AG09309 (cell line): ENCODE results near the gene VAT1.
"Not testable (repeated sequence)": the region's sequence is repeated elsewhere in the genome, so short reads cannot be mapped to it uniquely, and the experiment has no call there.

Source experiments
- DNase-seq: peaks from one replicate; pipeline ENCODE4 v3.0.0-alpha.2; 2010; ENCODE audit warnings: low read depth
- H3K4me3 ChIP-seq: 2 replicates; pipeline ENCODE4 v1.5.1; 2011; ENCODE audit warnings: mild to moderate bottlenecking, low read depth, low read length, moderate library complexity; ENCODE audit not compliant: control insufficient read depth
- TF ChIP-seq, protein P1 (sequence below): IDR thresholded peaks from 2 replicates; pipeline ENCODE4 v1.5.1; 2011; ENCODE audit warnings: mild to moderate bottlenecking, low read depth, low read length, inconsistent platforms; ENCODE audit not compliant: insufficient read depth, control insufficient read depth; ENCODE audit errors: missing control alignments

Gene VAT1

DNA sequence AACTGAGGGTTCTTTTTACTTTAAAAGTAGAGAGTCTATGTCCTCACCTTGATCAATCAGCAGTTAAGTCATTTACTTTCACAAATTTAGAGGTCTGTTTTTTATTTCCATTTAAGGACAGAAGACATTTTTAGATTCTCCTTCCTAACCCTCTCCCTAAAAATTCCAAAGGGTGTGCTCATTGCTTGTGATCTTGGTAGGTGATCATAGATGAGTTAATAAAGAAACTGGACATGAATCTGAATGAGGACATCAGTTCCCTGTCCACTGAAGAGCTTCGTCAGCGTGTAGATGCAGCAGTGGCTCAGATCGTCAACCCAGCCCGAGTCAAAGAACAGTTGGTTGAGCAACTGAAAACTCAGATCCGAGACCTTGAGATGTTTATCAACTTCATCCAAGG, 33.0 kb downstream of the VAT1 start:
- no peak for DNase-seq
- TF ChIP-seq, protein P1, sequence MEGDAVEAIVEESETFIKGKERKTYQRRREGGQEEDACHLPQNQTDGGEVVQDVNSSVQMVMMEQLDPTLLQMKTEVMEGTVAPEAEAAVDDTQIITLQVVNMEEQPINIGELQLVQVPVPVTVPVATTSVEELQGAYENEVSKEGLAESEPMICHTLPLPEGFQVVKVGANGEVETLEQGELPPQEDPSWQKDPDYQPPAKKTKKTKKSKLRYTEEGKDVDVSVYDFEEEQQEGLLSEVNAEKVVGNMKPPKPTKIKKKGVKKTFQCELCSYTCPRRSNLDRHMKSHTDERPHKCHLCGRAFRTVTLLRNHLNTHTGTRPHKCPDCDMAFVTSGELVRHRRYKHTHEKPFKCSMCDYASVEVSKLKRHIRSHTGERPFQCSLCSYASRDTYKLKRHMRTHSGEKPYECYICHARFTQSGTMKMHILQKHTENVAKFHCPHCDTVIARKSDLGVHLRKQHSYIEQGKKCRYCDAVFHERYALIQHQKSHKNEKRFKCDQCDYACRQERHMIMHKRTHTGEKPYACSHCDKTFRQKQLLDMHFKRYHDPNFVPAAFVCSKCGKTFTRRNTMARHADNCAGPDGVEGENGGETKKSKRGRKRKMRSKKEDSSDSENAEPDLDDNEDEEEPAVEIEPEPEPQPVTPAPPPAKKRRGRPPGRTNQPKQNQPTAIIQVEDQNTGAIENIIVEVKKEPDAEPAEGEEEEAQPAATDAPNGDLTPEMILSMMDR, result no peak
- H3K4me3 ChIP-seq, result no peak overlapping the region

DNA sequence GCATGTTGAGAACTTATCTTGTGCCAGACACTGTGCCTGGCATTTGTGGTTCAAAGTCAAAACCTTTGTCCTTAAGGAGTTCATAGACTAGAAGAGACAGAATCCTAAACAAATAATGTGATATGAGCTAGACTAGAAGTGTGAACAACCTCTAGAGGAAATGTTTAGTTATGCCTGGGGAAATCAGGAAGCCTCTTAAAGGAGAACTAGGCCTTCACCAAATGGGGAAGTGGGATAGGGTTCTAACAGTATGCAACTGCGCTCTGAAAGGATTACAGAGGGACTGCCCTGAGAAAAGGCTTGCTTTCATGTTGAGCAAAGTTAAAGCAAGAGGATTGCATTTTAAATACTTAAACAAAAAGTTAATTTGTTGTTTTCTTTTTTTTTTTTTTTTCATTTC, 37.0 kb downstream of the VAT1 start:
- DNase-seq, result no peak
- H3K4me3 ChIP-seq, result no peak overlapping the region
- TF ChIP-seq, protein P1, result no peak

DNA sequence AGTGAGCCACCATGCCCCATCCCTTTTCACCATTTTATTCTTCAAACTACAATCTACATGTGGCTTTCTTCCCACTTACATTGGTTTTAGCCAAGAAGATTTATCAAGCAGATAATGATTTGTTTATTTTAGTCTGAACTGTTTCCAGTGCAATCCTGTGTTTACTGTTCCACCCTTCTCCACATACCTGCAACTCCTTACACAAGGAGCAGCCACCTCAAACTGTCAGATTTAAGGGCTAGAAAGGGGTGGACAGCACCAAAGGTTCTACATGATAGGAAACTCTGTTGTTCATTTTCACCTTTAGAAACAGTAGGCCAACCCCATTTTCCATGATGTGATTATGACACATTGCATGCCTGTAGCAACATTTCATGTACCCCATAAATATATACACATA, 39.9 kb downstream of the VAT1 start:
- no peak overlapping the region for H3K4me3 ChIP-seq
- TF ChIP-seq, protein P1, result no peak

DNA sequence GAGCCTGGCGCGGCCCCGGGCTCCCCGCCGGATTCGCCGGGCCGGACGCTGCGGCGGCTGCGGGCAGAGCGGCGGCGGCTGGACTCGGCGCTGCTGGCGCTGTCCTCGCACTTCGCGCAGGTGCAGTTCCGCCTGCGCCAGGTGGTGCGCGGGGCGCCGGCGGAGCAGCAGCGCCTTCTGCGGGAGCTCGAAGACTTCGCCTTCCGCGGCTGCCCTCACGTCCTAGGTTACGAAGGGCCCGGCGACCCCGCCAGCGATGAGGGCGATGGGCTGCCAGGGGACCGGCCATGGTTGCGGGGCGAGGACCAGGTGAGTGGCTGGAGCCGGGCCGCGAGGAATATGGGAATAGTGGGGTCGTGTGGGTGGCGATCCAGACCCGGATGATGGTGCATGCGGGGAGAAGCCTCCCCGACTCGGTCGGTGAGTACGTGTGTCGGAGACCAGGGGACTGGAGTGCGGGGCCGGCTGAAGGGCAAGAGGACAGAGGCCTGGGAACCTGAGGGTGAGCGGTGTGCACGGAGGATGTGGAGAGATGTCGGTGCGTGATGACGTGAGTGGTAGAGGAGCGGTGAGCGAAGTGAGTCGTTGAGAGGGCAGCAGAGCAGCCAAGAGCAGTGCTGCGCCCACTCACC, 41.3 kb downstream of the VAT1 start:
- peak overlapping the region; percentile 88 for H3K4me3 ChIP-seq
- TF ChIP-seq, protein P1, result no peak
- no peak for DNase-seq

More for the DNA sequence above, 39.9 kb downstream of the VAT1 start:
- no peak for DNase-seq

DNA sequence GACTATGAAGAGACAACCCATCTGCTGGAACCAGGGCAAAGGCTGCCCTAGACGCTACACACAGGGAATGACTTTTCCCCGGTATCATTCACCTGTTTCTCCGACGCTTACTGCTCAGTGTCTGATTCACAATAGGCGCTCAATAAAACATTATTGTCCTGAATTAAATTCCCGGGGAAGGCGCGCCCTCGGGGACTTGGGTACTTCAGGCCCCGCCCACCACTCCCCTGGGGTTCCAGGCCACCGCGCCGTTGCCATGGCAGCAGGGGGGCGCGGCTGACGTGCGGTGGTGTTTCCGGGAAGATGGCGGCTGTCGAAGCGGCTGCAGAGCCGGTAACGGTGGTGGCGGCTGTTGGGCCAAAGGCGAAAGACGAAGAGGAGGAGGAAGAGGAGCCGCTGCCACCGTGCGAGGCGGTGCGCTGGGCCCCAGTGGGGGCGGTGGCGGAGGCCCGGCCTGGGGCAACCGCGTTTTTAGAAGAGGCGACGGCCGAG, 41.9 kb downstream of the VAT1 start, which contains the start of gene RUNDC1:
TSS of gene RUNDC1 (plus strand) at position 292 of the 492 bp plus-strand sequence. CDS start at position 304, 12 bp downstream.
- TF ChIP-seq, protein P1, result no peak
- DNase-seq, result no peak
- peak within 1 kb of the TSS; percentile 88 for H3K4me3 ChIP-seq

DNA sequence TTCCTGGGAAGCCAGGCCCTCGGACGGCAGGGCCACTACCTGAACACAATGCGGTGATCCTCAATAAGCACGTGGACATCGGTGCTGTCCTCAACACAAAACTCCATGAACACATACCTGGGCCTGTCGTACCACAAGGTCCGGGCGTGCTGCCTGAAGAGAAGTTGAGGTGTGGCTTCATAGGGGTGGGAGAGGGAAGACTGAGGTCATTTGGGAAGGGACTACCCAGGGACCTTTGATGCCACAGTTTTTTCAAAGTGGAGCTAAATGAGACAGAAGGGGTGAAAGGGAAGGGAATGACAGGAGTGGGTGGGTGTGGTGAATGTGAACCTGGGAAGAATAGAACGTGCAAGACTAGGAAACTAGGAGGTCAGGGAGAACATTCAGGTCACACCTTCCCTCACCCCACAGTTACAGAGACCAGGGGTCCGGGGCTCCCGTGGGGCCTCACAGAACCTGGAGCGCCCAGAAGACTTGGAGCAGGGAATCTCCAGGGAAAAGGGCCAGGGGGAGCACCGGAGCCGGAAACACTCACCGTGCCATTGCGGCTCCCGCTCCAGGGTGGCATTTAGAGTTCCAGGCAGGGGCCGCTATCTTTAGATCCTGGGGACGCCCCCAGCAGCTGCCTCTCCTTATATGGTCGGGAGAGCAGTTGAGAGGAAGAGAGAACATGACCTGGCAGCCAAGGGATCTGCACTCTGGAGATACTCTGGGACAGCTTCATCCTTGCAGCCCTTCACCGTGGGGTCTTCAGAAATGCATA, 42.5 kb downstream of the VAT1 start, which contains the start of gene PTGES3L:
TSS of gene PTGES3L (minus strand) at position 570 of the 763 bp plus-strand sequence. CDS start at position 543, 27 bp downstream.
- no peak for DNase-seq
- H3K4me3 ChIP-seq, result peak within 1 kb of the TSS; percentile 88

DNA sequence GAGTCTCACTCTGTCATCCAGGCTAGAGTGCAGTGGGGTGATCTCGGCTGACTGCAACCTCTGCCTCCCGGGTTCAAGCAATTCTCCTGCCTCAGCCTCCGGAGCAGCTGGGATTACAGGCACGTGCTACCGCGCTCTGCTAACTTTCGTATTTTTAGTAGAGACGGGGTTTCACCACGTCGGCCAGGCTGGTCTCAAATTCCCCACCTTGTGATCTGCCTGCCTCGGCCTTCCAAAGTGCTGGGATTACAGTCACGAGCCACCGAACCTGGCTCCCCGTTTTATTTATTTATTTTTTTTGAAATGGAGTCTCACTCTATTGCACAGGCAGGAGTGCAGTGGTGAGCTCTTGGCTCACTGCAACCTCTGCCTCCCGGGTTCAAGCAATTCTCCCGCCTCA, 46.5 kb downstream of the VAT1 start:
- DNase-seq, result not testable (repeated sequence)

More for the DNA sequence above, 42.5 kb downstream of the VAT1 start, which contains the start of gene PTGES3L:
- TF ChIP-seq, protein P1, result no peak

More for the DNA sequence above, 46.5 kb downstream of the VAT1 start:
- not testable (repeated sequence) for H3K4me3 ChIP-seq
